Type B pancreatic cell (in vitro differentiated cells): Measurements from ENCODE around the gene SKIC8. TPM values are rescaled to one million over a fixed set of nuclear protein-coding genes. Genes with fewer than 3 reads are reported as not detected.
A peak's percentile ranks its signal among the peaks of the same experiment; 100 is the strongest.

Experiments used
- DNase-seq: peaks from one replicate; pipeline ENCODE4 v3.0.0; 2021; ENCODE audit warnings: mixed read lengths; ENCODE audit not compliant: unreplicated experiment; ENCODE audit errors: extremely low spot score
- H3K27ac Mint-ChIP-seq: 2 replicates; pipeline ENCODE4 v1.8.0; 2021; ENCODE audit warnings: mild to moderate bottlenecking, mixed read lengths
- H3K27me3 Mint-ChIP-seq: 2 replicates; pipeline ENCODE4 v1.8.0; 2021; ENCODE audit warnings: mixed read lengths
- H3K36me3 Mint-ChIP-seq: 2 replicates; pipeline ENCODE4 v1.8.0; 2021; ENCODE audit warnings: mixed read lengths
- H3K4me1 Mint-ChIP-seq: one replicate; pipeline ENCODE4 v1.8.0; 2021; ENCODE audit warnings: mixed read lengths; ENCODE audit not compliant: unreplicated experiment
- H3K4me3 Mint-ChIP-seq: 2 replicates; pipeline ENCODE4 v1.8.0; 2021; ENCODE audit warnings: mild to moderate bottlenecking, mixed read lengths
- H3K9me3 Mint-ChIP-seq: 2 replicates; pipeline ENCODE4 v1.8.0; 2021; ENCODE audit warnings: mixed read lengths
- CTCF ChIP-seq: fragments of 200-600 bp; sonication (generic); conservative IDR thresholded peaks from 2 replicates; pipeline ENCODE4 v1.5.0; 2021; ENCODE audit warnings: antibody characterized with exemption, mild to moderate bottlenecking
- total RNA-seq: library from RNA; stranded (reverse); gene quantifications from 2 replicates; pipeline ENCODE4 v1.2.1, GENCODE V29; 2021; ENCODE audit warnings: low replicate concordance

The SKIC8 gene
- total RNA-seq, 1 donor from 2014 or later: 54.4 TPM

GRCh38 chr15:78342021-78342420, 42.6 kb upstream of the SKIC8 start:
- peaks cover 68% of the 10 kb centered on the region for H3K27me3 Mint-ChIP-seq
- H3K27ac Mint-ChIP-seq: no peak overlapping the region
- no peak for TF ChIP-seq CTCF
- peak overlapping the region; percentile 86 for H3K4me3 Mint-ChIP-seq
- H3K4me1 Mint-ChIP-seq: peaks cover 29% of the 10 kb centered on the region
- H3K9me3 Mint-ChIP-seq: no peaks in the 10 kb centered on the region
- no peaks in the 10 kb centered on the region for H3K36me3 Mint-ChIP-seq
- DNase-seq: no peak

- DNase-seq: no peak
- Mint-ChIP-seq H3K9me3 (no peaks in the 10 kb centered on the region), H3K4me3 (peak overlapping the region; percentile 86), H3K4me1 (peaks cover 24% of the 10 kb centered on the region), H3K36me3 (no peaks in the 10 kb centered on the region), H3K27ac (no peak overlapping the region), H3K27me3 (peaks cover 68% of the 10 kb centered on the region)
- TF ChIP-seq CTCF: no peak
Observed at GRCh38 chr15:78341057-78341987, 41.9 kb upstream of the SKIC8 start.

GRCh38 chr15:78340231-78341056, 41.0 kb upstream of the SKIC8 start, which contains the start of gene CRABP1:
Gene CRABP1 (plus strand): TSS chr15:78340353. CDS start chr15:78340429, 76 bp downstream.
- Mint-ChIP-seq H3K9me3 (no peaks in the 10 kb centered on the region), H3K4me3 (peak within 1 kb of the TSS; percentile 86), H3K27me3 (peaks cover 66% of the 10 kb centered on the region), H3K36me3 (no peaks in the 10 kb centered on the region), H3K27ac (no peak within 1 kb of the TSS), H3K4me1 (peaks cover 17% of the 10 kb centered on the region)
- peak; percentile 14 for TF ChIP-seq CTCF
- no peak for DNase-seq

- no peak for DNase-seq
- Mint-ChIP-seq H3K36me3 (no peaks in the 10 kb centered on the region), H3K27me3 (peaks cover 60% of the 10 kb centered on the region), H3K4me3 (peak overlapping the region; percentile 86), H3K9me3 (no peaks in the 10 kb centered on the region), H3K4me1 (peaks cover 10% of the 10 kb centered on the region), H3K27ac (no peak overlapping the region)
- no peak for TF ChIP-seq CTCF
Observed at GRCh38 chr15:78339559-78339958, 40.1 kb upstream of the SKIC8 start.

GRCh38 chr15:78338781-78339180, 39.4 kb upstream of the SKIC8 start:
- DNase-seq: no peak
- Mint-ChIP-seq H3K9me3 (no peaks in the 10 kb centered on the region), H3K36me3 (no peaks in the 10 kb centered on the region), H3K27me3 (peaks cover 59% of the 10 kb centered on the region), H3K4me1 (peaks cover 8% of the 10 kb centered on the region), H3K27ac (no peak overlapping the region), H3K4me3 (peak overlapping the region; percentile 86)
- TF ChIP-seq CTCF: no peak
